ENCODE results near the gene ARHGAP20.
"Not testable (repeated sequence)": the region's sequence is repeated elsewhere in the genome, so short reads cannot be mapped to it uniquely, and the experiment has no call there.

ARHGAP20 gene

GRCh38 chr11:110631551-110631950, 80.7 kb downstream of the ARHGAP20 start:
- in situ Hi-C loops (cut with HindIII; ENCODE audit: low sequenced_read_pairs): no loop called here
- no peak for DNase-seq (ENCODE audit: low read depth, low spot score)
- no peak overlapping the region for H3K4me3 ChIP-seq (ENCODE audit: low read depth, low read length)
- no peak for TF ChIP-seq CTCF (IDR thresholded peaks at IDR 0.05; ENCODE audit: low read depth, low read length)

GRCh38 chr11:110629594-110629993, 82.6 kb downstream of the ARHGAP20 start:
- no peak for DNase-seq (ENCODE audit: low read depth, low spot score)

GRCh38 chr11:110621826-110622225, 90.4 kb downstream of the ARHGAP20 start:
- in situ Hi-C loops (cut with HindIII; ENCODE audit: low sequenced_read_pairs): no loop called here
- H3K4me3 ChIP-seq (ENCODE audit: low read depth, low read length): no peak overlapping the region
- DNase-seq (ENCODE audit: low read depth, low spot score): no peak
- no peak for TF ChIP-seq CTCF (IDR thresholded peaks at IDR 0.05; ENCODE audit: low read depth, low read length)

More at GRCh38 chr11:110629594-110629993, 82.6 kb downstream of the ARHGAP20 start:
- in situ Hi-C loops (cut with HindIII; ENCODE audit: low sequenced_read_pairs): no loop called here
- TF ChIP-seq CTCF (IDR thresholded peaks at IDR 0.05; ENCODE audit: low read depth, low read length): no peak
- H3K4me3 ChIP-seq (ENCODE audit: low read depth, low read length): no peak overlapping the region

- H3K4me3 ChIP-seq (ENCODE audit: low read depth, low read length); DNase-seq (ENCODE audit: low read depth, low spot score); in situ Hi-C loops (cut with HindIII; ENCODE audit: low sequenced_read_pairs): not testable (repeated sequence)
Measured at GRCh38 chr11:110619366-110619765, 92.9 kb downstream of the ARHGAP20 start.

GRCh38 chr11:110614031-110614430, 98.2 kb downstream of the ARHGAP20 start:
- no peak for TF ChIP-seq CTCF (IDR thresholded peaks at IDR 0.05; ENCODE audit: low read depth, low read length)
- in situ Hi-C loops (cut with HindIII; ENCODE audit: low sequenced_read_pairs): no loop called here
- no peak overlapping the region for H3K4me3 ChIP-seq (ENCODE audit: low read depth, low read length)
- no peak for DNase-seq (ENCODE audit: low read depth, low spot score)

GRCh38 chr11:110613197-110613918, 98.9 kb downstream of the ARHGAP20 start:
- in situ Hi-C loops (cut with HindIII; ENCODE audit: low sequenced_read_pairs): no loop called here
- no peak for TF ChIP-seq CTCF (IDR thresholded peaks at IDR 0.05; ENCODE audit: low read depth, low read length)
- no peak for DNase-seq (ENCODE audit: low read depth, low spot score)
- H3K4me3 ChIP-seq (ENCODE audit: low read depth, low read length): no peak overlapping the region

- DNase-seq (ENCODE audit: low read depth, low spot score): no peak
Measured at GRCh38 chr11:110606415-110606814, 105.8 kb downstream of the ARHGAP20 start.

More at GRCh38 chr11:110606415-110606814, 105.8 kb downstream of the ARHGAP20 start:
- no peak overlapping the region for H3K4me3 ChIP-seq (ENCODE audit: low read depth, low read length)
- TF ChIP-seq CTCF (IDR thresholded peaks at IDR 0.05; ENCODE audit: low read depth, low read length): no peak
- in situ Hi-C loops (cut with HindIII; ENCODE audit: low sequenced_read_pairs): no loop called here

Measured in astrocyte of the spinal cord (primary cell).